Adrenal gland (tissue), 12 donors: ENCODE measurements around the gene NUDT3. TPM values are rescaled to one million over a fixed set of nuclear protein-coding genes. Genes with fewer than 3 reads are reported as not detected.

Experiments
- DNase-seq, 7 donors: peaks; one replicate each; pipeline ENCODE4 v3.0.0-alpha.2; 2019 to 2020
- H3K27ac ChIP-seq, 5 donors: fragments of 200-600 bp; sonication (generic) in 4 of 5; 1 replicate in 3 of 5; 2 replicates in 2 of 5; pipeline versions ENCODE4 v1.5.1 to v1.8.0; 2016 to 2020; ENCODE audit warnings: mild to moderate bottlenecking in 1 of 5
- H3K27me3 ChIP-seq: fragments of 200-600 bp; 2 replicates; pipeline ENCODE4 v1.8.0; 2021
- H3K36me3 ChIP-seq, 2 donors: fragments of 200-600 bp; replicated peaks in 1 of 2; 1 replicate in 1 of 2; 2 replicates in 1 of 2; pipeline versions ENCODE4 v1.5.1 to v1.8.0; 2018 to 2022
- H3K4me1 ChIP-seq, 2 donors: fragments of 200-600 bp; replicated peaks in 1 of 2; 1 replicate in 1 of 2; 2 replicates in 1 of 2; pipeline versions ENCODE4 v1.5.1 to v1.8.0; 2018 to 2021
- H3K4me3 ChIP-seq, 4 donors: fragments of 200-600 bp; sonication (generic) in 3 of 4; one replicate each; pipeline ENCODE4 v1.5.1; 2016 to 2018
- H3K9me3 ChIP-seq, 3 donors: fragments of 200-600 bp; sonication (generic) in 1 of 3; replicated peaks in 1 of 3; 1 replicate in 2 of 3; 2 replicates in 1 of 3; pipeline versions ENCODE4 v1.5.1 to v1.8.0; 2016 to 2021
- CTCF ChIP-seq, 6 experiments: fragments of 450-650 bp in 4 of 6; fragments of 200-600 bp in 2 of 6; sonication (generic) in 1 of 6; IDR thresholded peaks; 1 replicate in 5 of 6; 2 replicates in 1 of 6; pipeline versions ENCODE4 v1.5.1 to v1.8.0; 2016 to 2021; ENCODE audit warnings: antibody characterized with exemption in 6 of 6, mild to moderate bottlenecking in 2 of 6, moderate library complexity in 1 of 6
- POLR2A ChIP-seq, 2 donors: fragments of 450-650 bp; IDR thresholded peaks; one replicate each; pipeline ENCODE4 v1.6.1; 2017; ENCODE audit warnings: antibody characterized with exemption in 2 of 2, mild to moderate bottlenecking in 2 of 2, moderate library complexity in 1 of 2
- WGBS, 4 donors: extraction: QIAGEN DNeasy Blood & Tissue Kit in 2 of 4; methylation state at CpG; one replicate each; pipeline versions ENCODE4 v1.1.5 to v1.1.7; 2013 to 2017; 5-methylcytosine and 5-hydroxymethylcytosine counted together
- intact Hi-C, 2 donors: fragments of 100-400 bp; cut with DNase I; formaldehyde crosslinking; loops; one replicate each; pipeline versions ENCODE4 v1.14.1 to v1.15.0; 2022 to 2023
- polyA plus RNA-seq, 3 donors: library from polyadenylated mRNA; stranded (reverse); fragments of 200-250 nt in 2 of 3; fragments of 350-450 nt in 1 of 3; fragmentation: Illumina TruSeq in 1 of 3; extraction: RNeasy Lipid Tissue Mini Kit (QIAGEN cat#74804) in 1 of 3; gene quantifications; one replicate each; pipeline ENCODE4 v1.2.3, GENCODE V29; 2013 to 2014
- total RNA-seq, 9 donors: library from RNA; depleted of rRNA in 4 of 9; stranded (reverse); fragments of >200 nt in 4 of 9; fragments of 120-200 nt in 1 of 9; fragmentation: NEBNext Ultra II Directional in 1 of 9; extraction: Animal tissue kit (Norgen Biotek cat#: 25700) in 1 of 9; gene quantifications; one replicate each; pipeline versions ENCODE4 v1.1.0 to v1.2.4, GENCODE V29; 2013 to 2023
- donor health status: healthy with polysubstance abuse.
- donor health status: Bipolar disorder and iron deficiency.
- donor health status: DM: yes; HTN: yes; CAD: no.
- donor health status: DM: no; HTN: no; CAD: no.
- donor health status: DM: no; HTN: no; CAD: no.
- donor health status: DM: yes; HTN: yes; CAD: no.

NUDT3 gene
- total and polyA plus RNA-seq, 12 donors: 18.2 to 56.3 (median 40.9) TPM

GRCh38 chr6:34308483-34308882 lies 84.0 kb downstream of the NUDT3 start:
- intact Hi-C loops: no loop called here
- TF ChIP-seq POLR2A (IDR thresholded peaks at IDR 0.05) (no peak), CTCF (IDR thresholded peaks at IDR 0.05) (no peak)
- Histone ChIP-seq H3K4me1 (peaks cover 0 to 28% of the 10 kb centered on the region in 2 donors), H3K4me3 (no peak overlapping the region), H3K36me3 (no peaks in the 10 kb centered on the region), H3K9me3 (no peaks in the 10 kb centered on the region), H3K27me3 (no peaks in the 10 kb centered on the region), H3K27ac (no peak overlapping the region)
- DNase-seq: no peak
- WGBS, 4 donors: 92 to 97% (median 95%) methylated on average over 2 of the region's 2 CpGs

GRCh38 chr6:34305982-34306708 lies 86.3 kb downstream of the NUDT3 start:
- H3K36me3 ChIP-seq: no peaks in the 10 kb centered on the region
- H3K9me3 ChIP-seq: no peaks in the 10 kb centered on the region
- 72 to 76% (median 75%) methylated on average over 6 of the region's 6 CpGs for WGBS, 4 donors
- TF ChIP-seq CTCF (IDR thresholded peaks at IDR 0.05): no peak
- TF ChIP-seq POLR2A (IDR thresholded peaks at IDR 0.05): no peak
- H3K27me3 ChIP-seq: no peaks in the 10 kb centered on the region
- no peak overlapping the region for H3K4me3 ChIP-seq
- H3K4me1 ChIP-seq: peaks cover 5 to 49% of the 10 kb centered on the region in 2 donors
- DNase-seq: no peak
- H3K27ac ChIP-seq: peak overlapping the region in 1 of 5 donors; percentile 9
- intact Hi-C loops: no loop called here

- DNase-seq: no peak
- H3K9me3 ChIP-seq: no peaks in the 10 kb centered on the region
- no peaks in the 10 kb centered on the region for H3K36me3 ChIP-seq
- 46 to 66% (median 56%) methylated on average over 2 of the region's 2 CpGs for WGBS, 4 donors
- H3K27me3 ChIP-seq: no peaks in the 10 kb centered on the region
- no peak overlapping the region for H3K4me3 ChIP-seq
- TF ChIP-seq CTCF (IDR thresholded peaks at IDR 0.05): no peak
- TF ChIP-seq POLR2A (IDR thresholded peaks at IDR 0.05): no peak
- H3K27ac ChIP-seq: no peak overlapping the region
- intact Hi-C loops: no loop called here
- peaks cover 5 to 54% of the 10 kb centered on the region in 2 donors for H3K4me1 ChIP-seq
These were observed 87.0 kb downstream of the NUDT3 start for GRCh38 chr6:34305497-34305896.

DNA sequence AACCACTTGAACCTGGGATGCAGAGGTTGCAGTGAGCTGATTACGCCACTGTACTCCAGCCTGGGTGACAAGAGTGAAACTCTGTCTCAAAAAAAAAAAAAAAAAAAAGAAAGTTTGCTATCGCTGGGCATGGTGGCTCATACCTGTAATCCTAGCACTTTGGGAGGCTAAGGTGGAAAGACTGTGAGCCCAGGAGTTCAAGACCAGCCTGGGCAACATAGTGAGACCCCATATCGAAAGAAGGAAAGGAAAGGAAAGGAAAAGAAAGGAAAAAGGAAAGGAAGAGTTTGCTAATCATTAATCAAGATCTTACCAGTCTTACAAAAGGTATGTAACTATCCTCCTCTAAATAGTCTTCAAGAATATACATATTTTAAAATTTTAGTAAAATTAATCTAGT lies 88.3 kb downstream of the NUDT3 start:
- H3K4me3 ChIP-seq: no peak overlapping the region
- TF ChIP-seq CTCF (IDR thresholded peaks at IDR 0.05) (no peak), POLR2A (IDR thresholded peaks at IDR 0.05) (no peak)
- no peaks in the 10 kb centered on the region for H3K9me3 ChIP-seq
- H3K4me1 ChIP-seq: peaks cover 13 to 58% of the 10 kb centered on the region in 2 donors
- intact Hi-C loops: no loop called here
- no peaks in the 10 kb centered on the region for H3K27me3 ChIP-seq
- 93 to 100% (median 96%) methylated on average over 3 of the region's 3 CpGs for WGBS, 4 donors
- H3K27ac ChIP-seq: no peak overlapping the region
- no peaks in the 10 kb centered on the region for H3K36me3 ChIP-seq
- DNase-seq: no peak
